ENCODE data around the gene IFI35.
"Not testable (repeated sequence)": the region's sequence is repeated elsewhere in the genome, so short reads cannot be mapped to it uniquely, and the experiment has no call there.

IFI35 gene

GRCh38 chr17:42997390-42997983, 9.1 kb upstream of the IFI35 start:
- H3K9me3 Mint-ChIP-seq: no peaks in the 10 kb centered on the region
- peaks cover 18% of the 10 kb centered on the region for H3K4me1 Mint-ChIP-seq
- H3K4me3 Mint-ChIP-seq: peak overlapping the region; percentile 95 to 97 (median 97)
- H3K27me3 Mint-ChIP-seq (ENCODE audit: low read depth): no peaks in the 10 kb centered on the region
- H3K27ac Mint-ChIP-seq: peak overlapping the region; percentile 71 to 98 (median 84)
- H3K36me3 Mint-ChIP-seq (ENCODE audit: low read depth): peaks cover 34% of the 10 kb centered on the region
- TF ChIP-seq, protein P1, sequence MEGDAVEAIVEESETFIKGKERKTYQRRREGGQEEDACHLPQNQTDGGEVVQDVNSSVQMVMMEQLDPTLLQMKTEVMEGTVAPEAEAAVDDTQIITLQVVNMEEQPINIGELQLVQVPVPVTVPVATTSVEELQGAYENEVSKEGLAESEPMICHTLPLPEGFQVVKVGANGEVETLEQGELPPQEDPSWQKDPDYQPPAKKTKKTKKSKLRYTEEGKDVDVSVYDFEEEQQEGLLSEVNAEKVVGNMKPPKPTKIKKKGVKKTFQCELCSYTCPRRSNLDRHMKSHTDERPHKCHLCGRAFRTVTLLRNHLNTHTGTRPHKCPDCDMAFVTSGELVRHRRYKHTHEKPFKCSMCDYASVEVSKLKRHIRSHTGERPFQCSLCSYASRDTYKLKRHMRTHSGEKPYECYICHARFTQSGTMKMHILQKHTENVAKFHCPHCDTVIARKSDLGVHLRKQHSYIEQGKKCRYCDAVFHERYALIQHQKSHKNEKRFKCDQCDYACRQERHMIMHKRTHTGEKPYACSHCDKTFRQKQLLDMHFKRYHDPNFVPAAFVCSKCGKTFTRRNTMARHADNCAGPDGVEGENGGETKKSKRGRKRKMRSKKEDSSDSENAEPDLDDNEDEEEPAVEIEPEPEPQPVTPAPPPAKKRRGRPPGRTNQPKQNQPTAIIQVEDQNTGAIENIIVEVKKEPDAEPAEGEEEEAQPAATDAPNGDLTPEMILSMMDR (IDR thresholded peaks at IDR 0.05; ENCODE audit: unreplicated experiment in 3 of 3): no peak

GRCh38 chr17:42997984-42998938, 8.3 kb upstream of the IFI35 start, which contains the start of gene RPL27:
Gene RPL27 (plus strand): TSS chr17:42998419. CDS start chr17:42998751, 332 bp downstream.
- TF ChIP-seq, protein P1 (IDR thresholded peaks at IDR 0.05; ENCODE audit: unreplicated experiment in 3 of 3): peak; percentile 83 to 91 (median 91)
- Mint-ChIP-seq H3K9me3 (no peaks in the 10 kb centered on the region), H3K4me3 (peak within 1 kb of the TSS; percentile 95 to 97 (median 97)), H3K36me3 (ENCODE audit: low read depth) (peaks cover 38% of the 10 kb centered on the region), H3K27me3 (ENCODE audit: low read depth) (no peaks in the 10 kb centered on the region), H3K4me1 (peaks cover 18% of the 10 kb centered on the region), H3K27ac (peak within 1 kb of the TSS; percentile 71 to 98 (median 84))

- H3K36me3 Mint-ChIP-seq (ENCODE audit: low read depth): peaks cover 41% of the 10 kb centered on the region
- H3K4me1 Mint-ChIP-seq: peaks cover 18% of the 10 kb centered on the region
- no peaks in the 10 kb centered on the region for H3K9me3 Mint-ChIP-seq
- TF ChIP-seq, protein P1 (IDR thresholded peaks at IDR 0.05; ENCODE audit: unreplicated experiment in 3 of 3): no peak
- H3K4me3 Mint-ChIP-seq: peak overlapping the region; percentile 95 to 97 (median 97)
- H3K27me3 Mint-ChIP-seq (ENCODE audit: low read depth): no peaks in the 10 kb centered on the region
- H3K27ac Mint-ChIP-seq: peak overlapping the region; percentile 71 to 98 (median 84)
Observed at GRCh38 chr17:42999003-42999525, 7.5 kb upstream of the IFI35 start.

DNA sequence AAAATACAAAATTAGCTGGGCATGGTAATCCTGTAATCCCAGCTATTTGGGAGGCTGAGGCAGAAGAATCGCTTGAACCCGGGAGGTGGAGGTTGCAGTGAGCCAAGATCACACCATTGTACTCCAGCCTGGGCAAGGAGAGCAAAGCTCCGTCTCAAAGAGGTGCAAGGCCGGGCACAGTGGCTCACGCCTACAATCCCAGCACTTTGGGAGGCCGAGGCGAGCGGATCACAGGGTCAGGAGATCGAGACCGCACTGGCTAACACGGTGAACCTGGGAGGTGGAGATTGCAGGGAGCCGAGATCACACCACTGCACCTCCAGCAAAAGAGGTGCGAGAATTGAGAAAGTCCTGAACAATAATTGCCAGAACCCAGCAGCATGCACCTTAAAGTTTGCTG, 5.7 kb upstream of the IFI35 start:
- Mint-ChIP-seq H3K4me1 (peaks cover 18% of the 10 kb centered on the region), H3K36me3 (ENCODE audit: low read depth) (peaks cover 46% of the 10 kb centered on the region)
- H3K9me3 Mint-ChIP-seq; H3K27ac Mint-ChIP-seq; H3K4me3 Mint-ChIP-seq; H3K27me3 Mint-ChIP-seq (ENCODE audit: low read depth): not testable (repeated sequence)

DNA sequence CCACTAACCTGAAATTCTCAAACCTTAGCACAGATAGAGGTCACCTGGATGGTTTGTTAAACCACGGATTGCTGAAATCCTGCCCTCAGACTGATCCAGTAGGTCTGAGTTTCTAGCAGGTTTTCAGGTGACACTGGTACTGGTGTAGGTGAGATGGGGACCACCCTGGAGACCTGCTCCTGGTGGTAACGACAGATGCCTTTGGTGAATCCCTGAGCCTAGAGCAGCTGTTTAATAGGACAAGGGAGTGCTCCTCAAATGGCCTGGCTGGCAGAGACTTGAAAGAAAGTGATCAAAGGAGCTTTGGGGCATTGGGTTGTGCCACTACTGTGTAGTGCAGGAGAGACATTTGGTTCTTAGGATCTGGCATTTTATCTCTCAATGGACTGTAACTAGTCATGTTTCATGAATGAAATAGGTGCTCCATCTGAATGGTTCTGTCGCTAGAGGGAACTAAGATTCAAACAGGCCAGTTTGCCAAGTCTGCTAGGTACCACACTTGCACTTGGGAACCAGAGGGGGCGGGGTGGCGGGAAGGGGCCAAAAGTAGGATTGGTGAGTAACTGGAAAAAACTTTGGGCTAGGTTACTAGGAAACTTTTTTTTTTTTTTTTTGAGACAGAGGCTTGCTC, 2.9 kb upstream of the IFI35 start:
- peak overlapping the region in 1 of 3 experiments; percentile 32 for H3K27ac Mint-ChIP-seq
- H3K27me3 Mint-ChIP-seq (ENCODE audit: low read depth): no peaks in the 10 kb centered on the region
- peaks cover 46% of the 10 kb centered on the region for H3K36me3 Mint-ChIP-seq (ENCODE audit: low read depth)
- TF ChIP-seq, protein P1 (IDR thresholded peaks at IDR 0.05; ENCODE audit: unreplicated experiment in 3 of 3): no peak
- peaks cover 19% of the 10 kb centered on the region for H3K4me1 Mint-ChIP-seq
- H3K4me3 Mint-ChIP-seq: peak overlapping the region in 2 of 3 experiments; percentile 8 to 10
- no peaks in the 10 kb centered on the region for H3K9me3 Mint-ChIP-seq

Measured in nephron (organoid).